Neural cell (in vitro differentiated cells): ENCODE results near the gene TLE7. TPM values are rescaled to one million over a fixed set of nuclear protein-coding genes. Genes with fewer than 3 reads are reported as not detected.

ENCODE experiments used
- H2AFZ ChIP-seq: fragments of 200-600, 300-800 bp; sonication (generic), shearing (Covaris generic); 2 replicates; pipeline ENCODE4 v1.6.0; 2014; ENCODE audit warnings: low read depth, mild to moderate bottlenecking, antibody characterized with exemption, low read length, moderate library complexity
- H3F3A ChIP-seq: fragments of 200-600 bp; shearing (Covaris generic); 2 replicates; pipeline ENCODE4 v1.6.1; 2016; ENCODE audit warnings: mild to moderate bottlenecking, moderate library complexity, mixed read lengths, antibody characterized with exemption, low read length; ENCODE audit not compliant: insufficient read depth, poor library complexity, severe bottlenecking
- H3K27ac ChIP-seq: fragments of 200-600, 300-800 bp; sonication (generic), shearing (Covaris generic); 2 replicates; pipeline ENCODE4 v1.5.1; 2014; ENCODE audit warnings: mild to moderate bottlenecking, low read length, moderate library complexity
- H3K27me3 ChIP-seq: fragments of 300-800, 200-600 bp; sonication (generic), shearing (Covaris generic); 2 replicates; pipeline ENCODE4 v1.6.0; 2014; ENCODE audit warnings: mild to moderate bottlenecking, low read depth, low read length, moderate library complexity; ENCODE audit not compliant: insufficient read depth
- H3K36me3 ChIP-seq: fragments of 300-800, 200-600 bp; sonication (generic), shearing (Covaris generic); 2 replicates; pipeline ENCODE4 v1.5.1; 2014; ENCODE audit warnings: mild to moderate bottlenecking, antibody characterized with exemption, low read length, moderate library complexity; ENCODE audit not compliant: insufficient read depth
- H3K4me2 ChIP-seq: fragments of 300-800, 200-600 bp; sonication (generic), shearing (Covaris generic); 2 replicates; pipeline ENCODE4 v1.6.0; 2014; ENCODE audit warnings: mild to moderate bottlenecking, low read length
- H3K4me3 ChIP-seq: fragments of 300-800, 200-600 bp; sonication (generic), shearing (Covaris generic); 2 replicates; pipeline ENCODE4 v1.5.1; 2014; ENCODE audit warnings: mild to moderate bottlenecking, low read length, moderate library complexity
- H3K79me2 ChIP-seq: fragments of 200-600 bp; shearing (Covaris generic); replicated peaks from 2 replicates; pipeline ENCODE4 v1.6.0; 2014; ENCODE audit warnings: mild to moderate bottlenecking, low read length, moderate library complexity; ENCODE audit not compliant: insufficient read depth
- H3K9ac ChIP-seq: fragments of 300-800, 200-600 bp; sonication (generic), shearing (Covaris generic); 2 replicates; pipeline ENCODE4 v1.6.1; 2016; ENCODE audit warnings: mild to moderate bottlenecking, low read length, mixed read lengths
- H3K9me2 ChIP-seq: fragments of 200-600 bp; shearing (Covaris generic); 2 replicates; pipeline ENCODE4 v1.6.1; 2016; ENCODE audit warnings: mild to moderate bottlenecking, low read length, mixed read lengths; ENCODE audit not compliant: insufficient read depth
- H3K9me3 ChIP-seq: fragments of 200-600, 300-800 bp; sonication (generic), shearing (Covaris generic); 2 replicates; pipeline ENCODE4 v1.6.1; 2016; ENCODE audit warnings: mild to moderate bottlenecking, mixed run types, low read length, moderate library complexity, mixed read lengths
- H4K20me1 ChIP-seq: fragments of 200-600 bp; shearing (Covaris generic); 2 replicates; pipeline ENCODE4 v1.6.1; 2016; ENCODE audit warnings: mild to moderate bottlenecking, mixed run types; ENCODE audit not compliant: insufficient read depth
- EP300 ChIP-seq: fragments of 450-650 bp; conservative IDR thresholded peaks from 2 replicates; pipeline ENCODE4 v1.6.1; 2014; ENCODE audit warnings: antibody characterized with exemption, mild to moderate bottlenecking, moderate library complexity; ENCODE audit not compliant: poor library complexity, severe bottlenecking
- EZH2 ChIP-seq: fragments of 200-600, 300-800 bp; shearing (Covaris generic), sonication (generic); IDR thresholded peaks from 2 replicates; pipeline ENCODE4 v1.6.1; 2014; ENCODE audit warnings: antibody characterized with exemption, low read length, borderline replicate concordance, mild to moderate bottlenecking; ENCODE audit not compliant: insufficient read depth, poor library complexity, severe bottlenecking
- MXI1 ChIP-seq: fragments of 450-650 bp; conservative IDR thresholded peaks from 2 replicates; pipeline ENCODE4 v1.6.1; 2014; ENCODE audit warnings: antibody characterized with exemption, mild to moderate bottlenecking; ENCODE audit not compliant: poor library complexity, severe bottlenecking
- POLR2AphosphoS5 ChIP-seq: IDR thresholded peaks from 2 replicates; pipeline ENCODE4 v1.6.1; 2012
- RAD21 ChIP-seq: fragments of 450-650 bp; conservative IDR thresholded peaks from 2 replicates; pipeline ENCODE4 v1.6.1; 2014; ENCODE audit warnings: antibody characterized with exemption, mild to moderate bottlenecking, moderate library complexity
- REST ChIP-seq: IDR thresholded peaks from 2 replicates; pipeline ENCODE4 v1.6.1; 2012; ENCODE audit warnings: borderline replicate concordance
- SMC3 ChIP-seq: fragments of 450-650 bp; conservative IDR thresholded peaks from 2 replicates; pipeline ENCODE4 v1.6.1; 2014; ENCODE audit warnings: antibody characterized with exemption, mild to moderate bottlenecking, moderate library complexity; ENCODE audit not compliant: poor library complexity
- TAF1 ChIP-seq: IDR thresholded peaks from 2 replicates; pipeline ENCODE4 v1.6.1; 2012; ENCODE audit warnings: low read depth
- polyA plus RNA-seq: library from polyadenylated mRNA; depleted of rRNA; stranded (reverse); fragments of >200 nt; gene quantifications from 2 replicates; pipeline ENCODE4 v1.2.3, GENCODE V29; 2014
- TF ChIP-seq, protein P1 (sequence below): fragments of 450-650 bp; IDR thresholded peaks from 2 replicates; pipeline ENCODE4 v1.5.1; 2014; ENCODE audit warnings: antibody characterized with exemption, mild to moderate bottlenecking, moderate library complexity; ENCODE audit not compliant: poor library complexity, severe bottlenecking

Gene TLE7
- polyA plus RNA-seq, 1 donor from 2014 or later = not detected

- Histone ChIP-seq H3K4me3 (no peak overlapping the region), H3K9me2 (no peaks in the 10 kb centered on the region), H2AFZ (no peak overlapping the region), H3K27me3 (no peaks in the 10 kb centered on the region), H4K20me1 (no peaks in the 10 kb centered on the region), H3K9ac (no peak overlapping the region), H3F3A (no peaks in the 10 kb centered on the region), H3K27ac (no peak overlapping the region), H3K79me2 (no peaks in the 10 kb centered on the region), H3K4me2 (no peak overlapping the region), H3K36me3 (peaks cover 4% of the 10 kb centered on the region), H3K9me3 (no peaks in the 10 kb centered on the region)
- no peak for TF ChIP-seq REST
- no peak for TF ChIP-seq TAF1
- no peak for TF ChIP-seq POLR2AphosphoS5
- TF ChIP-seq, protein P1, sequence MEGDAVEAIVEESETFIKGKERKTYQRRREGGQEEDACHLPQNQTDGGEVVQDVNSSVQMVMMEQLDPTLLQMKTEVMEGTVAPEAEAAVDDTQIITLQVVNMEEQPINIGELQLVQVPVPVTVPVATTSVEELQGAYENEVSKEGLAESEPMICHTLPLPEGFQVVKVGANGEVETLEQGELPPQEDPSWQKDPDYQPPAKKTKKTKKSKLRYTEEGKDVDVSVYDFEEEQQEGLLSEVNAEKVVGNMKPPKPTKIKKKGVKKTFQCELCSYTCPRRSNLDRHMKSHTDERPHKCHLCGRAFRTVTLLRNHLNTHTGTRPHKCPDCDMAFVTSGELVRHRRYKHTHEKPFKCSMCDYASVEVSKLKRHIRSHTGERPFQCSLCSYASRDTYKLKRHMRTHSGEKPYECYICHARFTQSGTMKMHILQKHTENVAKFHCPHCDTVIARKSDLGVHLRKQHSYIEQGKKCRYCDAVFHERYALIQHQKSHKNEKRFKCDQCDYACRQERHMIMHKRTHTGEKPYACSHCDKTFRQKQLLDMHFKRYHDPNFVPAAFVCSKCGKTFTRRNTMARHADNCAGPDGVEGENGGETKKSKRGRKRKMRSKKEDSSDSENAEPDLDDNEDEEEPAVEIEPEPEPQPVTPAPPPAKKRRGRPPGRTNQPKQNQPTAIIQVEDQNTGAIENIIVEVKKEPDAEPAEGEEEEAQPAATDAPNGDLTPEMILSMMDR = no peak
- TF ChIP-seq EP300 = no peak
- no peak for TF ChIP-seq MXI1
- no peak for TF ChIP-seq RAD21
- TF ChIP-seq EZH2 = no peak
Measured at GRCh38 chr16:71472051-71472450, 30.2 kb upstream of the TLE7 start.

- Histone ChIP-seq H3K9ac (no peak overlapping the region), H3K27me3 (no peaks in the 10 kb centered on the region), H3K79me2 (no peaks in the 10 kb centered on the region), H3K9me2 (no peaks in the 10 kb centered on the region), H4K20me1 (no peaks in the 10 kb centered on the region), H2AFZ (no peak overlapping the region), H3K4me2 (no peak overlapping the region), H3K4me3 (no peak overlapping the region), H3K27ac (no peak overlapping the region), H3K9me3 (no peaks in the 10 kb centered on the region), H3K36me3 (no peaks in the 10 kb centered on the region), H3F3A (no peaks in the 10 kb centered on the region)
- TF ChIP-seq EZH2 = no peak
- no peak for TF ChIP-seq RAD21
- no peak for TF ChIP-seq REST
- TF ChIP-seq, protein P1 = no peak
- TF ChIP-seq TAF1 = no peak
- TF ChIP-seq MXI1 = no peak
- TF ChIP-seq EP300 = no peak
- no peak for TF ChIP-seq SMC3
- no peak for TF ChIP-seq POLR2AphosphoS5
Measured at GRCh38 chr16:71467810-71468209, 26.0 kb upstream of the TLE7 start.
